HG02884 (cell line): Measurements from ENCODE around the gene BDNF.

ENCODE experiments used
- ATAC-seq: cut with Tn5 transposase; IDR thresholded peaks from one replicate; pipeline ENCODE4 v1.9.1; 2021; ENCODE audit warnings: mild to moderate bottlenecking, moderate library complexity; ENCODE audit not compliant: unreplicated experiment

BDNF gene

DNA sequence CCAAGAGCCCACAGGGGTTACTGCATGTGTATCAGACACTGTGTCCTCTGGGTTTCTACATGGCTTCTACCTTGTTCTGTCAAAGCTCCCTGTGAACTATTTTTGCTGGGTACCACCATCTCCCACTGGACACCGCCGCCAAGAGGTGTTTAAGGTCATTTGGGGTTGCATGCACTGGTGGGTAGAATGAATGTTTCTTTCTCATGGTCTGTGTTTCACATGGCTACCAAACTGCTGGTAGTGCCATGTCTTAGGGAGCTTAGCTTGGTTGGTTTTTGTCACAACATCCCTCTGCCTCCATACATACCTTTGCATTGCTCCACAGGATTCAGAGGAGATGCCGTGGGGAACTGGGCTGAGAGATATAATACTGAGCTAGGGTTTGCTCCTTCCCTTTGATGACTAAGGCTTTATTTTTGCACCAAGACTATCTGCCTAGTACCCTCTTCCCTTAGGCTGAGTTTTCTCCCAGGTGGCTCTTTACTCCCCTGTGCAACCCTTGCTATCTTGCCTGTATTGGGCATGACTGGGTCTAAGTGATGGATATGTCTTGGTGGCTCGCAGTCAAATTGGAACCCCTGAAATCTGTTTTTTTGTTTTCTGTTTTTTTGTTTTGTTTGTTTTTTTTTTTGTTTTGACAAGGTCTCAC, 73.2 kb downstream of the BDNF start:
- ATAC-seq: no peak

DNA sequence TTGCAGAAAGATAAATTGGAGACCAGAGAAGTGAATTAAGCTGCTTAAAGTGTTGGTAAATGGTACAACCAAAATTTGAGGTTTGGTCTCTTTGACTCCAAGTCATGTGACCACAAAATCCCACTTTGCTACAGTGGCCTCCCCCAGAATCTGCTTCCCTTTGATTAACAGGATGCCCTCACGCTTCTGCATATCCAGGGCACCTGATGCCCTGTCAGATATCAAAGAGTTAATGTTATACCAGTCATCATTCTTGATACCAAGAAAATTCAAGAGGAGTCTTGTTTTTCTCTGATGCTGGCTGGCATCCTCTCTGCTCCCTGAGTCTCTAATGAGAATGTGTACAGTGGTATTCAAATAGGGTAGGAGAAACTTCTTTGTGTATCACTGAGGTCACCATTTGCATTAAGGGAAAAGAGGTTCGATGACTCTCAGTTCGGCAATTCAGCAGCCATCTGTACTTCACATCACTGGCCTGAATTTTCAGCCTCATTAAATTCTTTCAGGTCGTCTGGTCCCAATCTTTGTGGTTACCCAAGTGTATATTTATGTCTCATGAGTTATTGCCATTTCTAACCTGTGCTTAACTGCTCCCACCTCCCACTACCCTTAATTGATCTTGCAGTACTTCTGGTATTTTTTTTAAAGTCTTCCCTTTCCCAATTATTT, 73.9 kb downstream of the BDNF start:
- ATAC-seq: no peak

DNA sequence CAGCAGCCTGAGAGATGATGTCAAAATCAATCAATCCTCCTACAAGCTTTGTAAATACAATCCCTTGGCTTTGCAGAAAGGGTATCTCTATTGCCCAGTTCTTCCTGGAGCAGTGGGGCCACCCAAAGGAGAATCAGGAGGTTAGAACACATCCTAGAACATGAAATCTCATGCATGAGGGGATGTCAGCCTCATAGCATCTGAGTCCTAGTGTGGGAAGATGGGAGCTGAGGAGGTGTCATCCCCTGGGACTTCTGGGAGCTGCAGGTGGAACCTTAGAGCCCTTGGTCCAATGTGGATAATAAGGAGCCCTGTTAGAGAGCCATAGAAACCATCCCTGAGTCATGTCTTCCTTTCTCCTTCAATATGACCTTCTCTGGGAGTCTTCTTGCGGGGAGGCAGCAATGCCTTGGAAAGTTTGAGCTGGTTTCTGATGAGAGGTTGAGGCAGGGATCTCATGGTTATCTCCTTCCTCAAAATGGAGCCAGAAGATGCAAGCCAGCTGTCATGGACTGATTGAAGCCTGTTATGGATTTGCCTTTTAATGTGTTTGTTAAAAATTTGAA, 74.8 kb downstream of the BDNF start:
- ATAC-seq: no peak

DNA sequence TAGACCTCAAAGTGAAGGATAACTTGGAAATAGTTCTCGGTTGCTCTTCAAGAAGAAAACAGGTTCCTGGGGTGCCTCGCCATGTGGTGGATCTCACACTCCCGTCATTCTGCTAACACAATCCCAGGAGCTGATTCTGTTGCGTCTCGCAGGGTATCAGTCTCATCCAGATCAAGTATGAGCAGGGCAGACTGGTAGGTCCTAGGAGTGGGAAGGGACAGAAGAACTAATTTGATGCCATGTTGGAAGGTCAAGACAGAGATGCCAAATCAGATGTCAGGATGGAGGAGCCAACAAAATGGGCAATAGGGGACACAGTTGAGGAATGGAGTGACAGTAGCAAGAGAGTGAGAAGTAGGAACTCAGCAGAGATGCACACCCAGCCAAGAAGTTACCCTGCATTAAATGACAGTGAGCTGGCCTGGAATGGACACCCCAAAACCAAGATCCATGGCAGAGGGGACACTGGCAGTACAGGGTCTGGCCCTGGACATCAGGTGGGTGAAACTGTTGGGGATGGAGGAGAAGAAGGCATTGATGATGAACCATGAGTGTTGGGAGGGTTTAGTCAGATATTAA, 76.2 kb downstream of the BDNF start:
- no peak for ATAC-seq

DNA sequence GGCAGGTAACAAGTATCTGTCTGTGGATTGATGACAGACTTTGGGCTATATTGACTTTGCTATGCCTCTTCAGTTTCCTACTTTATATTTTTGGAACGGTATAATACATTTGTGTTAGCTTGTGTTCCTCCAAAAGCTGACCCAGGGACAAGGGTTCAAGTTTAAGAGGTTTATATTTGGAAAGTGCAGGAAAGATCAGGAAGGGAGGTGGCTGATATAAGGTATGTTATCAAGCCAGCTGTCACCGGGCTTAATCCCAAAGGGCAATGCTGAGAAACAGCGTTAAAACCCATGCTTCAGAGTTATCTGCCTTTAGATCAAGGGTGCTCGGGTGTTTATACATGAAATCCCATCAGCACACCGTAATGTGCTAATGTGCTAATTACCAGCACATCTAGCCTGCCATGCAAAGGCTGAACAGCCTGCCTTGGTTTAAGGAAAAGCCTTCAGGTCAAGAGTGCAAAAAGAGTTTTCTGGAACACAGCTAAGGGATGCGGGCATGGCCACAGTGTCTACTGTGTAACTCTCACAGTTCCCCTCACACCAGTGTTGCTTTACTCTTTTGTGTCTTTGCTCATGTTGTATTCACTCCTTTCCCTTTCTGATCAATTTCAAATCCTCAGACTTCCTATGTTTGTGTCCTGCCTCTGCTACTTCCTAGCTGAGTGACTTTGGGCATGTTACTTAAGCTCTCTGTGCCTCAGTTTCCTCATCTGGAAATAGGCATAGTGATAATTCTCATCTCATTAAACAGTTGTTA, 77.5 kb downstream of the BDNF start:
- no peak for ATAC-seq

DNA sequence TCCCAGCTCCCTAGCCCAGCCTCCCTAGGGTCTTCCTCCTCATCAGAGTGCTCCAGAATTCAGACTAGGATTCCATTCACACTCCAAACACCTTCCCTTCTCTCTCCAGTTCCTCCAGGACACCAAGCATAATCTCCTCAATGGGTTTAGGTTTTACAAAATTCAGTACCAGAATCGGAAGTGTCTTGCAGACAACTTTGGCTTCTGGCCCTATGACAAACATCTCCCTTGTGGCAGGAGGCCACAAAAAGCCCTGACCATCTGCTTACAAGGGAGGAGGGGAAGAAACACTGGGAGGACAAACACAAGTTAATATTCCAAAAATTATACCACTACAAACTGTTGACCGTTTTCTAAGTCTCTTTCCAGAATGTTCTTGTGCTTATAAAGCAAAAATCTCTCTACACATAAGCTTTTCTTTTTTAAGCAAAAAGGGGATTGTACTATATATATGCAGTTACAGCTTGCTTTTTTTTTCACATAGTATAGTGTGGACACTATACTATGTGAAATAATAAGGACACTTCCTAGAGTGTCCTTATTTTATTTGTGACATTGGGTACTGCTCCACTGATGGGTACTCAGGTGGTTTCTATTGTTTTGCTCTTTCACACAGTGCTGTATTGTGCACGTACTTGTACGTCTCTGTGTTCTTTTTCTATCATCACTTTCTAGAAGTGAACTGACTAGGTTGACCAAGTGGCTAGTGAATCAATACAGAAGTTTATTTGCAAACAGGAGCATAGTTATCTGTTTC, 78.7 kb downstream of the BDNF start:
- no peak for ATAC-seq

DNA sequence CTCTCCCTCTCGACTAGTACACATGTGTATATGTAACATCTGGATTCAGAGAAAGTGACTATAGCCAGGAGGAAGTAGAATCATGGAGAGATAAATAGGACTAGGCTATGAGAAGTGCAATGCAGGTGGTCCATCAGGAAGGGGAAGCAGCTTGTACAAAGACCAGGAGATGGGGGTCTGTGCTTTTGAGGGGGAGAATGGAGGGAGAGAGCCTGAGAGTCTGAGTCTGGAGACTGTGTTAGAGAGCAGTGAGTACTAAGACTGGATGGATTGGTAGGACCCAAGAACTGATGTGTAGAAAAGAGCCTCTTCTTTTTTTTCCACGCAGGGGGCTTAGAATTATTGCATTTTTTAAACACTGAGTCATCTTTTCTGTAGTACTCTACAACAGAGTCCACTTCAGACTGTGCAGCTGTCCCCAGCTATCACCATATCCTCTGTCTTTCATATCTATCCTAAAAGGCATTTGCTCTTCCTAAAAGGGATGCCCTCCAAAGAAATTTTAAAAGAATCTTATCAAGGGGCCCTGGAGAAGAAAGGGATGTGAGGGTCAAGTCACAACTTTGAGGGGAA, 80.4 kb downstream of the BDNF start:
- no peak for ATAC-seq

DNA sequence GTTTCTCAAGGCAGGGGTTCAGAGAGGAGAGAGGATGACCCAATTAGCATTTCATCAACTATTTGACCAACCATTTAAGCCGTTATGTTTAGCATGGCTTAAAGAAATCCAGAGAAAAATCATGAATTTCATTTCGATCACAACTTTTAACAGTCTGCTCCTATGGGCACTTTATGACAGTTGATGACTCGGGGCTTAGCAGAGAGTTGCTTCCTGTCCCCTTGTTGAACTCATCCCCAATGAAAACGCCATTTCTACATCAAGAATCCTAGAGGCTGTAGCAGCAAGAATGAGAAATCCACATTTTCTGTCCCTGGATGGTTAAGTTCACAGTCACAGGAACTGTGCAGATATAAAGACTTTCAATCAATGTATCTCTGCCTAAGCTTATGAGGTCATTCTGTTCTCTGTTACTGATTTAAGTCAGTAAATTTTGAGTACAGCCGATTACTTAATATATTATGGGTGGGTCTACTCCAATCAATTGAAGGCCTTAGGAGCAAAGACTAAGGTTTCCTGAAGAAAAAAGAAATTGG, 81.1 kb downstream of the BDNF start:
- ATAC-seq: no peak

DNA sequence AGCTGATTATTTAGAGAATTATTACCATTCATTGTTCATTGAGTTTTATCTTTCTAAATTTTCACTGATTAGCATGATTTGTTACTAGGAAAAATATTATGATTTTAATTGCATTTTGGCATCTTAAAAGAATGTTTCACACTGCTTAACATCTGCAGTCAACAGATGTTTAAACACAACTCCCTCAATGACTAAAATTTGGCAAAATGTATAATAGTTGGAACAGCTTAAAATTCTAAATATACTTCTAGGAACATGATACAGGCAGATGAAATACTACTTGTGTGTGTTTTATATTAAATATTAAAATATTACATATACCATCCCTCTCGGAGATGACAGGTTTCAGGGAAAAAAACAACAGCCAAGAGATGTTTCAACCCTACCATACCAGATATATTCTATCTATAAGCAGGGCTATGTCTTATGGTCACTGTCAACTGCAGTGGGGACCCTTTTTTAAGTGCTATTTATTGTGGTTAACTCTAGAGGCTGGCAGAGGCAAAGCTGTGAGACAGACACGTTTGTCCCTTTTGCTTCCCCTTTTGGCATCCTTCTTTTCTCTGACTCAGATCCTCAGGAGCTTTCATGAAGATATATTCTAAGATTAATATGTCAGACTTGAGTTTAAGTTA, 81.9 kb downstream of the BDNF start:
- no peak for ATAC-seq

DNA sequence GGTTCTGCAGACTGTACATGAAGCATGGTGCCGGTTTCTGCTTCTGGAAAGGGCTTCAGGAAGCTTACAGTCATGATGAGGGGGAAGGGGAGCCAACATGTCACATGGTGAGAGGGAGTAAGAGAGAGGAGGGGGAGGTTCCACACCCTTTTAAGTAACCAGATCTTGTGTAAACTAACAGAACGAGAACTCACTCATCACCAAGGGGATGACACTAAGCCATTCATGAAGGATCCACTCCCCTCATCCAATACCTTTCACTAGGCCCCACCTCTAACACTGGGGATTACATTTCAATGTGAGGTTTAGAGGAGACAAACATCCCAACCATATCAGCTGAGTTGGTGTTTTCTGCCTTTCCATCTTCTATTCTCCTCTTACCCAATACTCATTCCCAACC, 83.5 kb downstream of the BDNF start:
- no peak for ATAC-seq

DNA sequence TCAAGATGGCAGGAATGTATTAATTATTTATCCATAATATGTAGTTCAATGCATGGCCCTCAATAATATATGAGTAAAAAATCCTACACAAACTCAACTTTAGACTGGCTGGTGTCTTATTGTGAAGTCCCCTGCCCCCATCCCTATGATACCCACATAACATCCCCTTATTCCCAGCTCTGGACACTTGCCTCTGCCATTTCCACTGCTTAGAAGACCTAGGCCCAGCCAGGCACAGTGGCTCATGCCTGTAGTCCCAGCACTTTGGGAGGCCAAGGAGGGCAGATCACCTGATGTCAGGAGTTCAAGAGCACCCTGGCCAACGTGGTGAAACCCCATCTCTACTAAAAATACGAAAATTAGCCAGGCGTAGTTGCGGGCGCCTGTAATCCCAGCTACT, 84.4 kb downstream of the BDNF start:
- no peak for ATAC-seq

DNA sequence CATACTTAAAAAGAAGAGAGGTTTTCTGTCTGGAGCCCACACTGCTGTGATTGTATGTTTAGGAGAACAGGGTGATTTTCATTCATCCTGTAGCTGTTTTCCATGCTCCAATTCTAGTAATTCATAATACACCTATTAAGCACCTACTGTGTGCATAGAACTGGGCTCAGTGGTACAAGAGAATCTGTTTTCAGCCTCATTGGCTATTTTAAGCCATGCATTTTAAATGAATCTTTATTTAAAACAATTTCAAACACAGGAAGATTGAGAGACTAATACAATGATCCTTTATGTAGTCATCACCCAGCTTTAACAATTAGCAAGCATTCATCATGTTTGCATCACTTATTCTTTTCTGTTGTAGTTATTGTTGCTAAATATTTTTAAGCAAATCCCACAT, 86.2 kb downstream of the BDNF start:
- no peak for ATAC-seq

DNA sequence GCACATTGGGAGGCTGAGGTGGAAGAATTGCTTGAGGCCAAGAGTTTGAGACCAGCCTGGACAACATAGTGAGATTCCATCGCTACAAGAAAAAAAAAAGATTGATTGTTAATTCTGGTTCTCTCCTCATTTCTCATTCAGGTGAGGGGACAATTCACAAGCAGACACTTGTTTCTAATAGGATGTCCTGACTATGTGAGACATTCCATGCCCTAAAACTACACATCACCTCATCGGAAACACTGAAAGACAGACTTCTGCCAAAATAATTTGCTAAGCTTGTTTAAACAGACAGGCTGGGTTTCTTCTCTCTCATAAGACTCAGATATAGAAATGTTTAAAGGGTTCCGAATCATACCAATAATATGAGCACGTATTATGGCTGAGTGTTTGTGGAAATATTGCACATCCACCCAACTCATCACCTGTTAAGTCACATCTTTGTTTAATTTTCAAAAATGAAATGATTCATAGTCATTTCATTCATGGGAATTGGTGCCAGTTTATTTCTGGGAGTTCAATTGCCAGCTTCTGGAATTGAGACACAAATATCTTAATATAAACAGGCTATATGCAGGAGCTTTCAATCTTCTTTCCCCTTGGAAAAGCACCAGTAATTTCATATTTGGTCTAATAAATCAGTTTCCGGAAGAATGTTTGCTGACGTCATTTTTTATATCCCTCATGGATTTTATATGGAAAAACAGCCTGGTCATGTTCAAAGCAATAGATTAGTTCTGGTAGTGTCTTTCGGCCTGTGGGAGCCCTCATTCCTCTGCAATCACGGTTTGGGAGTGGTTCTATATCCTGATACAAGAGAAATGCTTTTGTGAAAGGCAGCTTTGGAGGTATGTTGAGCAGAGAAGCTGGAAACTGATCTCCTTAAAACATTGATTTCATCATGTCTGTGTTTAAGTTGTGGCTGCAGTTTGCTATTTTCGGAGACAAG, 87.0 kb downstream of the BDNF start:
- ATAC-seq: no peak

DNA sequence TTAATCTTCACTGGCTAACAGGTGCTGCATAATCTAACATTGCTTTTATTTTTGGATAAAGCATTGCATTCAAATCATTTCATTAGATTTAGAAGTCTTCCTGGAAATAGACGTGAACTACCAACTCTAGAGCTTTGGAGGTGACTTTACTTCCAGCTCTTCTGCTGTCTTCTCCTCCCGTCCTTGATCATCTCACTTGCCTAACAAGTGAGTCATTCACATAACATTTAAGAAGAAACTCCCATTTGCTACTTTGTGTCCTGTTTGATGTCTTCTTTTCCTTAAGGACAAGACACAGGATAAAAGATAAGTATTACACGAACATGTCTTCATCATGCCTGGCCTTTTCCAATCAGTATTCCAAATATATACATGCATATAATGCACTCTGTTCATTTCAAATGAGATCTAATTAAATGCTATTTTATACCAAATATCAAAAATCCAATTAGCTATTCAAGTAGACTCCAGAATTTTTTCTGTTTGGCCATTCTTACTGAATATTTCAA, 88.3 kb downstream of the BDNF start:
- ATAC-seq: no peak

DNA sequence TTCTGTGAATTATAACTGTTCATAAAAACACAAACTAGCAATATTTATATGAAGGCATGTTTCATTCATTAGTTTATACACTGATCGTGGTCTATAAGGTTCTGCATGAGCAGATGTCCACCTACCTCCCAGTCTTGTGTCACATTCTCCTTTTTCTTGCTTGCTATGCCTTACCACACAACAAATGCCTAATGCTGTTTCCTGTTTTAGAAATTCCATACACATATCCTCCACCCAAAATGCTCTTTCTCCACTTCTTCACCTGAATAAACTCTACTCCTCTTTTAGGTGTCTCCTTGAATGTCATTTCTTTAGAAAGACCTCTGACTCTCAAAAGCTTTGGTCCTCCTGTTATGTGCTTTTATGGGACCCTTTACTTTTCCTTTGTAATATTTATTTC, 88.9 kb downstream of the BDNF start:
- ATAC-seq: no peak

DNA sequence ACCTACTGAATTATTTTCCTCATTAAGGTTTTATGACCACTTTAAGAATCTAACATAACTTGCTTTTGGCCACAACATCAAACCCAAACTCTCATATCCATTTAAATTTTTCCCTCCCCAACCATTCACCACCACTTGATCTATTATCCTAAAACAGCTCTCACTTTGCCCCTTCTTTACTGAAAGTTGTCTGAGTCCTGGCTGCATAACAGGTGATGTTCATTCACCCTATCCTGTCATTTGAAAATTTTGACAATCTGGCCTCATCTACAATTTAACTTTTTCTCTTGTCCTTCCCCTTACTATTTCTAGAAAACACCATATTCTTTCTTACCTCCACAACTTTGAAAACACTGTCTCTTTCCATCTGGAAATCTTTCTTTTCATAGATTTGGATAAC, 89.3 kb downstream of the BDNF start:
- ATAC-seq: no peak

DNA sequence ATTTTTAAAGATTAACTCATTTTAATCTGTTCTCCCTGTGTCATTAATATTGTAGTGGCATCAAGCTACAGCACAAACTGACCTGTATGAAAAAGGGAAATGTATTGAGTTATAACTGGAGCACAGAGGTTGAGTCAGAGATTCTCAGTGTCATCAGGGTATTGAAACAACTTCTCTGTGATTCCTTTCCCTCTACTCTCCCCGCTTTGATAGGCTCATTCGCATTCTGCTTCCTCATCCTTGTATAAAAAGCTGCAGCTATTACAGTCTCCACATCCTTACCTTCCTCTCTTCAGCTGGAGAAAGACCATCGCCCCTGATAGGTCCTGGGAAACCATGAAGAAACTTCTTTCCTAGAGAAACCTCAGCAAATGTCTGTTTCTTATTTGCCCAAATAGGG, 90.0 kb downstream of the BDNF start:
- no peak for ATAC-seq

DNA sequence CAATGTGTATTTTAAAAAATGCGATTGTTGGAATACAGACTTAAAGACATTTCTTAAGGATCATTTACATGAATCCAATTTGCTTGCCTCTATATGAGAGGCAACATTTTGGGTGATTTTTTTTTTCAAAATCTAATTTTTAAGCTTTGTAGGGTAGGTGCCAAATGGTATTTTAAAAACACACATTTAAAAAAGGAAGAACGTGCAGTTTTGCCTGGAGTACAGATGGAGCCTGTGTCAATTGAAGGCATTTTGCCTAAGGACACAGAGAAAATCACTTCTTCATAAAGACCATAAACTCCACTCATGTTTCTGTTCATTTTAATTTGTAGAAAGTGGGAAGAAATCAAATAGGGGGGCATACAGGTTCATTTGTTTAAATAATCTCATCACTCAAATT, 91.3 kb downstream of the BDNF start:
- no peak for ATAC-seq
